WTC11 (cell line): ENCODE results near the gene APELA. TPM values are rescaled to one million over a fixed set of nuclear protein-coding genes. Genes with fewer than 3 reads are reported as not detected.

Source experiments
- ATAC-seq: fragments of 200-7000 bp; cut with Tn5 transposase; 2 replicates; pipeline ENCODE4 v1.10.0; 2021; ENCODE audit warnings: mild to moderate bottlenecking, moderate library complexity
- CTCF ChIA-PET: fragments of 300-600 bp; sonication (Branson Sonifier 250); formaldehyde crosslinking; loops from one replicate; lab custom pipeline; 2021; ENCODE audit warnings: antibody characterized with exemption; lab: Charles Lee
- POLR2A ChIA-PET: fragments of 350-600 bp; sonication (Branson Sonifier 250); formaldehyde crosslinking; loops from one replicate; lab custom pipeline; 2021; ENCODE audit warnings: antibody characterized with exemption; lab: Charles Lee
- DNase-seq: peaks from one replicate; pipeline ENCODE4 v3.0.0; 2021; ENCODE audit warnings: low spot score
- H3K27ac Mint-ChIP-seq: 2 replicates; pipeline ENCODE4 v1.8.0; 2021; ENCODE audit warnings: mixed read lengths
- H3K27me3 Mint-ChIP-seq: 2 replicates; pipeline ENCODE4 v1.8.0; 2021; ENCODE audit warnings: low read depth, mild to moderate bottlenecking, moderate library complexity, mixed read lengths
- H3K36me3 Mint-ChIP-seq: 2 replicates; pipeline ENCODE4 v1.8.0; 2021; ENCODE audit warnings: mixed read lengths
- H3K4me1 Mint-ChIP-seq: 2 replicates; pipeline ENCODE4 v1.8.0; 2022; ENCODE audit warnings: mixed read lengths
- H3K4me3 Mint-ChIP-seq: 2 replicates; pipeline ENCODE4 v1.8.0; 2021; ENCODE audit warnings: mild to moderate bottlenecking, moderate library complexity, mixed read lengths
- H3K9me3 Mint-ChIP-seq: 2 replicates; pipeline ENCODE4 v1.8.0; 2021; ENCODE audit warnings: mixed read lengths
- CTCF ChIP-seq: fragments of 200-600 bp; IDR thresholded peaks from 2 replicates; pipeline ENCODE4 v1.8.0; 2022; ENCODE audit warnings: antibody characterized with exemption
- E2F1 ChIP-seq: sonication (generic); formaldehyde crosslinking; IDR thresholded peaks from 2 replicates; pipeline ENCODE4 v1.8.0; 2022; ENCODE audit warnings: mild to moderate bottlenecking, missing genetic modification reagents
- FOXJ3 ChIP-seq: sonication (generic); formaldehyde crosslinking; IDR thresholded peaks from 2 replicates; pipeline ENCODE4 v1.9.0; 2021; ENCODE audit warnings: missing genetic modification reagents, mild to moderate bottlenecking, borderline replicate concordance
- FOXK1 ChIP-seq: sonication (generic); formaldehyde crosslinking; IDR thresholded peaks from 2 replicates; pipeline ENCODE4 v1.8.0; 2022; ENCODE audit warnings: mild to moderate bottlenecking, moderate library complexity, missing genetic modification reagents
- FOXP1 ChIP-seq: sonication (generic); formaldehyde crosslinking; IDR thresholded peaks from 2 replicates; pipeline ENCODE4 v1.8.0; 2022; ENCODE audit warnings: missing genetic modification reagents, mild to moderate bottlenecking, moderate library complexity, borderline replicate concordance
- FOXP4 ChIP-seq: sonication (generic); formaldehyde crosslinking; IDR thresholded peaks from 2 replicates; pipeline ENCODE4 v1.8.0; 2022; ENCODE audit warnings: mild to moderate bottlenecking, missing genetic modification reagents
- HMGA2 ChIP-seq: fragments of 250-450 bp; sonication (Bioruptor Pico); IDR thresholded peaks from 2 replicates; pipeline ENCODE4 v1.4.0; 2021; ENCODE audit warnings: mild to moderate bottlenecking, moderate library complexity
- IRF2 ChIP-seq: sonication (generic); formaldehyde crosslinking; IDR thresholded peaks from 2 replicates; pipeline ENCODE4 v1.8.0; 2022; ENCODE audit warnings: low read depth, missing genetic modification reagents, borderline replicate concordance
- JAZF1 ChIP-seq: fragments of 250-450 bp; sonication (Bioruptor Pico); IDR thresholded peaks from 2 replicates; pipeline ENCODE4 v1.9.0; 2021; ENCODE audit warnings: moderate library complexity, mild to moderate bottlenecking, inconsistent platforms
- JUN ChIP-seq: sonication (generic); formaldehyde crosslinking; IDR thresholded peaks from 2 replicates; pipeline ENCODE4 v1.8.0; 2023; ENCODE audit warnings: mild to moderate bottlenecking, missing genetic modification reagents
- MAX ChIP-seq: sonication (generic); formaldehyde crosslinking; IDR thresholded peaks from 2 replicates; pipeline ENCODE4 v1.8.0; 2022; ENCODE audit warnings: mild to moderate bottlenecking, missing genetic modification reagents
- NFATC4 ChIP-seq: fragments of 250-450 bp; sonication (Bioruptor Pico); IDR thresholded peaks from 2 replicates; pipeline ENCODE4 v1.9.0; 2021; ENCODE audit warnings: mild to moderate bottlenecking
- NFE2L1 ChIP-seq: sonication (generic); formaldehyde crosslinking; IDR thresholded peaks from 2 replicates; pipeline ENCODE4 v1.8.1; 2023; ENCODE audit warnings: missing genetic modification reagents
- RELA ChIP-seq: sonication (generic); formaldehyde crosslinking; IDR thresholded peaks from 2 replicates; pipeline ENCODE4 v1.8.1; 2022; ENCODE audit warnings: missing genetic modification reagents, mild to moderate bottlenecking, borderline replicate concordance
- SMAD4 ChIP-seq: sonication (generic); formaldehyde crosslinking; IDR thresholded peaks from 2 replicates; pipeline ENCODE4 v1.8.0; 2022; ENCODE audit warnings: mild to moderate bottlenecking, missing genetic modification reagents
- TEAD1 ChIP-seq: sonication (generic); formaldehyde crosslinking; IDR thresholded peaks from 2 replicates; pipeline ENCODE4 v1.8.0; 2022; ENCODE audit warnings: mild to moderate bottlenecking, missing genetic modification reagents
- TEAD4 ChIP-seq: sonication (generic); formaldehyde crosslinking; IDR thresholded peaks from 2 replicates; pipeline ENCODE4 v1.8.0; 2022; ENCODE audit warnings: mild to moderate bottlenecking, missing genetic modification reagents
- ZNF425 ChIP-seq: fragments of 250-450 bp; sonication (Bioruptor Pico); conservative IDR thresholded peaks from 2 replicates; pipeline ENCODE4 v1.9.0; 2021; ENCODE audit warnings: mild to moderate bottlenecking
- ZNF671 ChIP-seq: fragments of 250-450 bp; sonication (Bioruptor Pico); IDR thresholded peaks from 2 replicates; pipeline ENCODE4 v1.8.0; 2021; ENCODE audit warnings: mild to moderate bottlenecking
- total RNA-seq: library from RNA; stranded (reverse); gene quantifications from 3 replicates; pipeline ENCODE4 v1.2.3, GENCODE V29; 2021
- TF ChIP-seq, protein P1 (sequence below): sonication (generic); formaldehyde crosslinking; IDR thresholded peaks from 2 replicates; pipeline ENCODE4 v1.8.0; 2023; ENCODE audit warnings: missing genetic modification reagents, mild to moderate bottlenecking, borderline replicate concordance
- TF ChIP-seq, protein P2 (sequence below): sonication (generic); formaldehyde crosslinking; IDR thresholded peaks from 2 replicates; pipeline ENCODE4 v1.8.1; 2023; ENCODE audit warnings: mild to moderate bottlenecking, missing genetic modification reagents, moderate library complexity
- TF ChIP-seq, protein P3 (sequence below): sonication (generic); formaldehyde crosslinking; IDR thresholded peaks from 2 replicates; pipeline ENCODE4 v1.8.1; 2022; ENCODE audit warnings: mild to moderate bottlenecking, missing genetic modification reagents, moderate library complexity, borderline replicate concordance
- TF ChIP-seq, protein P4 (sequence below): sonication (generic); formaldehyde crosslinking; IDR thresholded peaks from 2 replicates; pipeline ENCODE4 v1.8.1; 2023; ENCODE audit warnings: mild to moderate bottlenecking, missing genetic modification reagents, moderate library complexity

Gene APELA
- total RNA-seq, 1 experiment from 2014 or later = 25.7 TPM

- TF ChIP-seq MAX (no peak), HMGA2 (CRISPR knock-in tag) (no peak), IRF2 (no peak)
These were observed 66.2 kb downstream of the APELA start (continued) for GRCh38 chr4:164943192-164943591.

DNA sequence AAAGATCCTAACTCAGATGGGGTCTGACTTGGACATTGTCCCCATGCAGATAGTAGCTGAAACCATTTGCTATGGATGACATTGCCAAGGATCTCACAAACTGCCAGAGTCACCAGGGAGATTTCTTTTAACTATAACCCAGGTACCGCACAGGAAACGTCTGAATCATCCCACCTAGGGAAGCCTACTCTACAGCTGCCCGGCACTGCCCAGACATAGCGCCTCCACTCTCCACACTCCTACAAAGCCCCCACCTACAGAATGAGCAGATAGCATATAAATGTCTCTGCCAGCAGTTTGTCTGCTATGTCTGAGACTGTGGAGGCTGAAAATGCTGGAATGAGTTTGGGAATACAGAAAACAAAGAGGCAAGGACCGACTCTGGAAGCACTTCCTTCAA, 68.2 kb downstream of the APELA start:
- CTCF ChIA-PET = no interaction called here
- TF ChIP-seq FOXK1 (CRISPR knock-in tag) (no peak), FOXJ3 (CRISPR knock-in tag) (no peak), RELA (CRISPR knock-in tag) (no peak), SMAD4 (CRISPR knock-in tag) (no peak), CTCF (no peak), JAZF1 (CRISPR knock-in tag) (no peak), E2F1 (CRISPR knock-in tag) (no peak), ZNF425 (CRISPR knock-in tag) (no peak), FOXP1 (no peak), NFE2L1 (CRISPR knock-in tag) (no peak), TEAD4 (no peak), FOXP4 (CRISPR knock-in tag) (no peak), ZNF671 (CRISPR knock-in tag) (no peak), NFATC4 (CRISPR knock-in tag) (no peak), TEAD1 (CRISPR knock-in tag) (no peak), JUN (CRISPR knock-in tag) (no peak)
- TF ChIP-seq, protein P1, sequence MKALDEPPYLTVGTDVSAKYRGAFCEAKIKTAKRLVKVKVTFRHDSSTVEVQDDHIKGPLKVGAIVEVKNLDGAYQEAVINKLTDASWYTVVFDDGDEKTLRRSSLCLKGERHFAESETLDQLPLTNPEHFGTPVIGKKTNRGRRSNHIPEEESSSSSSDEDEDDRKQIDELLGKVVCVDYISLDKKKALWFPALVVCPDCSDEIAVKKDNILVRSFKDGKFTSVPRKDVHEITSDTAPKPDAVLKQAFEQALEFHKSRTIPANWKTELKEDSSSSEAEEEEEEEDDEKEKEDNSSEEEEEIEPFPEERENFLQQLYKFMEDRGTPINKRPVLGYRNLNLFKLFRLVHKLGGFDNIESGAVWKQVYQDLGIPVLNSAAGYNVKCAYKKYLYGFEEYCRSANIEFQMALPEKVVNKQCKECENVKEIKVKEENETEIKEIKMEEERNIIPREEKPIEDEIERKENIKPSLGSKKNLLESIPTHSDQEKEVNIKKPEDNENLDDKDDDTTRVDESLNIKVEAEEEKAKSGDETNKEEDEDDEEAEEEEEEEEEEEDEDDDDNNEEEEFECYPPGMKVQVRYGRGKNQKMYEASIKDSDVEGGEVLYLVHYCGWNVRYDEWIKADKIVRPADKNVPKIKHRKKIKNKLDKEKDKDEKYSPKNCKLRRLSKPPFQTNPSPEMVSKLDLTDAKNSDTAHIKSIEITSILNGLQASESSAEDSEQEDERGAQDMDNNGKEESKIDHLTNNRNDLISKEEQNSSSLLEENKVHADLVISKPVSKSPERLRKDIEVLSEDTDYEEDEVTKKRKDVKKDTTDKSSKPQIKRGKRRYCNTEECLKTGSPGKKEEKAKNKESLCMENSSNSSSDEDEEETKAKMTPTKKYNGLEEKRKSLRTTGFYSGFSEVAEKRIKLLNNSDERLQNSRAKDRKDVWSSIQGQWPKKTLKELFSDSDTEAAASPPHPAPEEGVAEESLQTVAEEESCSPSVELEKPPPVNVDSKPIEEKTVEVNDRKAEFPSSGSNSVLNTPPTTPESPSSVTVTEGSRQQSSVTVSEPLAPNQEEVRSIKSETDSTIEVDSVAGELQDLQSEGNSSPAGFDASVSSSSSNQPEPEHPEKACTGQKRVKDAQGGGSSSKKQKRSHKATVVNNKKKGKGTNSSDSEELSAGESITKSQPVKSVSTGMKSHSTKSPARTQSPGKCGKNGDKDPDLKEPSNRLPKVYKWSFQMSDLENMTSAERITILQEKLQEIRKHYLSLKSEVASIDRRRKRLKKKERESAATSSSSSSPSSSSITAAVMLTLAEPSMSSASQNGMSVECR (CRISPR knock-in tag) = no peak
- TF ChIP-seq, protein P2, sequence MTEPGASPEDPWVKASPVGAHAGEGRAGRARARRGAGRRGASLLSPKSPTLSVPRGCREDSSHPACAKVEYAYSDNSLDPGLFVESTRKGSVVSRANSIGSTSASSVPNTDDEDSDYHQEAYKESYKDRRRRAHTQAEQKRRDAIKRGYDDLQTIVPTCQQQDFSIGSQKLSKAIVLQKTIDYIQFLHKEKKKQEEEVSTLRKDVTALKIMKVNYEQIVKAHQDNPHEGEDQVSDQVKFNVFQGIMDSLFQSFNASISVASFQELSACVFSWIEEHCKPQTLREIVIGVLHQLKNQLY (CRISPR knock-in tag) = no peak
- TF ChIP-seq, protein P3, sequence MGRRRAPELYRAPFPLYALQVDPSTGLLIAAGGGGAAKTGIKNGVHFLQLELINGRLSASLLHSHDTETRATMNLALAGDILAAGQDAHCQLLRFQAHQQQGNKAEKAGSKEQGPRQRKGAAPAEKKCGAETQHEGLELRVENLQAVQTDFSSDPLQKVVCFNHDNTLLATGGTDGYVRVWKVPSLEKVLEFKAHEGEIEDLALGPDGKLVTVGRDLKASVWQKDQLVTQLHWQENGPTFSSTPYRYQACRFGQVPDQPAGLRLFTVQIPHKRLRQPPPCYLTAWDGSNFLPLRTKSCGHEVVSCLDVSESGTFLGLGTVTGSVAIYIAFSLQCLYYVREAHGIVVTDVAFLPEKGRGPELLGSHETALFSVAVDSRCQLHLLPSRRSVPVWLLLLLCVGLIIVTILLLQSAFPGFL (CRISPR knock-in tag) = no peak
- TF ChIP-seq, protein P4, sequence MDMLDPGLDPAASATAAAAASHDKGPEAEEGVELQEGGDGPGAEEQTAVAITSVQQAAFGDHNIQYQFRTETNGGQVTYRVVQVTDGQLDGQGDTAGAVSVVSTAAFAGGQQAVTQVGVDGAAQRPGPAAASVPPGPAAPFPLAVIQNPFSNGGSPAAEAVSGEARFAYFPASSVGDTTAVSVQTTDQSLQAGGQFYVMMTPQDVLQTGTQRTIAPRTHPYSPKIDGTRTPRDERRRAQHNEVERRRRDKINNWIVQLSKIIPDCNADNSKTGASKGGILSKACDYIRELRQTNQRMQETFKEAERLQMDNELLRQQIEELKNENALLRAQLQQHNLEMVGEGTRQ (CRISPR knock-in tag) = no peak
- TF ChIP-seq, all 79 proteins: peak for 0
- no peaks in the 10 kb centered on the region for H3K36me3 Mint-ChIP-seq
- H3K9me3 Mint-ChIP-seq = no peaks in the 10 kb centered on the region
- DNase-seq = no peak
- no peak overlapping the region for H3K27ac Mint-ChIP-seq
- peaks cover 9% of the 10 kb centered on the region for H3K4me1 Mint-ChIP-seq
- peak; percentile 19; the same call in 1 of the 2 replicates for ATAC-seq
- no peak overlapping the region for H3K4me3 Mint-ChIP-seq
- H3K27me3 Mint-ChIP-seq = no peaks in the 10 kb centered on the region
- POLR2A ChIA-PET = no interaction called here
